Immature natural killer cell (primary cell): ENCODE measurements around the gene SLC29A1. TPM values are rescaled to one million over a fixed set of nuclear protein-coding genes. Genes with fewer than 3 reads are reported as not detected.

Experiments
- DNase-seq, 3 donors: peaks; one replicate each; pipeline ENCODE4 v3.0.0; 2022; ENCODE audit warnings: mixed read lengths in 1 of 3
- H3K27ac Mint-ChIP-seq, 6 donors: one replicate each; pipeline ENCODE4 v1.8.0; 2020; ENCODE audit warnings: mixed read lengths in 6 of 6, mild to moderate bottlenecking in 5 of 6, inconsistent platforms in 4 of 6, moderate library complexity in 3 of 6
- H3K27me3 Mint-ChIP-seq, 3 donors: one replicate each; pipeline ENCODE4 v1.8.0; 2020 to 2021; ENCODE audit warnings: low read depth in 3 of 3, mild to moderate bottlenecking in 3 of 3, mixed read lengths in 3 of 3, moderate library complexity in 3 of 3, inconsistent platforms in 1 of 3
- H3K36me3 Mint-ChIP-seq, 3 donors: one replicate each; pipeline ENCODE4 v1.8.0; 2020; ENCODE audit warnings: mixed read lengths in 3 of 3, inconsistent platforms in 2 of 3, mild to moderate bottlenecking in 2 of 3
- H3K4me1 Mint-ChIP-seq, 2 donors: one replicate each; pipeline ENCODE4 v1.8.0; 2020; ENCODE audit warnings: inconsistent platforms in 2 of 2, mild to moderate bottlenecking in 2 of 2, mixed read lengths in 2 of 2, moderate library complexity in 1 of 2
- H3K4me3 Mint-ChIP-seq, 5 donors: one replicate each; pipeline ENCODE4 v1.8.0; 2020; ENCODE audit warnings: mild to moderate bottlenecking in 5 of 5, mixed read lengths in 5 of 5, inconsistent platforms in 3 of 5, moderate library complexity in 3 of 5
- H3K9me3 Mint-ChIP-seq, 6 donors: one replicate each; pipeline ENCODE4 v1.8.0; 2020; ENCODE audit warnings: mild to moderate bottlenecking in 6 of 6, mixed read lengths in 6 of 6, inconsistent platforms in 4 of 6, moderate library complexity in 3 of 6
- polyA plus RNA-seq, 3 donors: library from polyadenylated mRNA; unstranded; fragments of 300-500 nt; fragmentation: Illumina TruSeq; gene quantifications; one replicate each; pipeline ENCODE4 v1.2.3, GENCODE V29; 2021

The SLC29A1 gene
- polyA plus RNA-seq, 3 donors from 2014 or later: 1.5 to 3.0 (median 1.8) TPM

- DNase-seq: no peak
- Mint-ChIP-seq H3K9me3 (no peaks in the 10 kb centered on the region), H3K4me1 (no peaks in the 10 kb centered on the region), H3K4me3 (no peak overlapping the region), H3K27ac (no peak overlapping the region), H3K36me3 (no peaks in the 10 kb centered on the region), H3K27me3 (peaks cover 0 to 4% (median 2%) of the 10 kb centered on the region in 3 donors)
Observed at GRCh38 chr6:44202332-44202971, 20.9 kb upstream of the SLC29A1 start.

DNA sequence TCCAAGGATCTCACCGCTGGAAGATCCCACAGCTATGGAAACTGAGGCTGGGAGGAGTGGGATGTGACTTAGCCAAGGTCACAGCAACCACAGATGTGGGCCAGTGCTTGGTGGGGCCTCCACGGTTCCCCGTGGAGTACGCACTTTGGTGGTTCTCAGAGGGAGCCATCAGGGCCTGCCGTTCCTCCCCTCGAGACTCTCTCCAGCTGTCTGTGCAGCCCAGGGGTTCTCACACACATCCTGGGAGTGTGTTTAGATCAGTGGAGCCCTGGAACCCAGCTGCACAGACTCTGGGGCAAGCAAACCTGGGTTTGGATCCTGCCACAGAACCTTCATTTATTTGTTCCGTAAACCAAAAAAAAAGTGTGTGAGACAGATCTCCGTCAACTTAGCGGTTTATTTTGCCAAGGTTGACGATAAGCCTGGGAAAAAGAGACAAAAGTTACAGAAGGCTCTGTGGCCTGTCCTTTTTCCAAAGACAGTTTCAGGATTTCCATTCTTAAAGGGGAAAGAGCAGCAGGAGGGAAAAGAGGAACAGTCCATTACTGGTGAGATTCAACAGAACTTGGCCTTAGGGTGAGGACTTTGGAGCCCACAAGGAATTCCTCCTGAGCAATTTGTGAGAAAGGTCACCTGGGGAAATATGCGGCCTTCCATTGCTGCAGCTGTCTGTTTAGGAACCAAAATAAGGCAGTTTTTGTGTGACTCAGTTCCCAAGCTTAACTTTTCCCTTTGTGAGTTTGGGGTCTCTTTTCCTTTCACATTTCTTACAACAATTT, 20.2 kb upstream of the SLC29A1 start:
- no peaks in the 10 kb centered on the region for H3K9me3 Mint-ChIP-seq
- H3K4me3 Mint-ChIP-seq: no peak overlapping the region
- no peak overlapping the region for H3K27ac Mint-ChIP-seq
- no peak for DNase-seq
- H3K27me3 Mint-ChIP-seq: peaks cover 0 to 6% (median 2%) of the 10 kb centered on the region in 3 donors
- H3K36me3 Mint-ChIP-seq: no peaks in the 10 kb centered on the region
- H3K4me1 Mint-ChIP-seq: no peaks in the 10 kb centered on the region

GRCh38 chr6:44203955-44204354, 19.4 kb upstream of the SLC29A1 start:
- Mint-ChIP-seq H3K27me3 (peaks cover 0 to 6% (median 2%) of the 10 kb centered on the region in 3 donors), H3K27ac (no peak overlapping the region), H3K4me1 (no peaks in the 10 kb centered on the region), H3K4me3 (no peak overlapping the region), H3K36me3 (no peaks in the 10 kb centered on the region), H3K9me3 (no peaks in the 10 kb centered on the region)
- no peak for DNase-seq

DNA sequence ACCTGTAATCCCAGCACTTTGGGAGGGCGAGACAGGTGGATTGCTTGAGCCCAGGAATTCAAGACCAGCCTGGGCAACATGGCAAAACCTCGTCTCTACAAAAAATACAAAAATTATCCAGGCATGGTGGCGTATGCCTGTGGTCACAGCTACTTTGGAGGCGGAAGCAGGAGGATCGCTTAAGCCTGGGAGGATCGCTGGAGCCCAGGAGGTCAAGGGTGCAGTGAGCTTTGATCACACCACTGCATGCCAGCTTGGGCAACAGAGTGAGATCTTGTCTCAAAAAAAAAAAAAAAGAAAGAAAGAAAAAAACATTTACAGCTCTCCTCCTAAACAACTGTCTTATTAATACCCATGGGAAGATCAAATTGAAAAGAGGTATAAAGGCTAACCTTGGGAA, 15.4 kb upstream of the SLC29A1 start:
- H3K27ac Mint-ChIP-seq: no peak overlapping the region
- H3K36me3 Mint-ChIP-seq: no peaks in the 10 kb centered on the region
- no peaks in the 10 kb centered on the region for H3K4me1 Mint-ChIP-seq
- H3K27me3 Mint-ChIP-seq: peaks cover 0 to 9% (median 2%) of the 10 kb centered on the region in 3 donors
- H3K4me3 Mint-ChIP-seq: no peak overlapping the region
- no peak for DNase-seq
- no peaks in the 10 kb centered on the region for H3K9me3 Mint-ChIP-seq

GRCh38 chr6:44211284-44211683, 12.1 kb upstream of the SLC29A1 start:
- DNase-seq: no peak
- Mint-ChIP-seq H3K36me3 (peaks cover 0 to 4% (median 0%) of the 10 kb centered on the region in 3 donors), H3K9me3 (no peaks in the 10 kb centered on the region), H3K4me3 (no peak overlapping the region), H3K27ac (no peak overlapping the region), H3K4me1 (no peaks in the 10 kb centered on the region), H3K27me3 (peaks cover 0 to 17% (median 6%) of the 10 kb centered on the region in 3 donors)

GRCh38 chr6:44214307-44214706, 9.1 kb upstream of the SLC29A1 start:
- H3K4me1 Mint-ChIP-seq: peaks cover 0 to 7% of the 10 kb centered on the region in 2 donors
- no peaks in the 10 kb centered on the region for H3K9me3 Mint-ChIP-seq
- no peak for DNase-seq
- H3K27ac Mint-ChIP-seq: no peak overlapping the region
- peaks cover 0 to 4% (median 0%) of the 10 kb centered on the region in 3 donors for H3K36me3 Mint-ChIP-seq
- H3K27me3 Mint-ChIP-seq: peaks cover 1 to 26% (median 11%) of the 10 kb centered on the region in 3 donors
- H3K4me3 Mint-ChIP-seq: no peak overlapping the region

- H3K27ac Mint-ChIP-seq: no peak within 1 kb of the TSS
Observed at GRCh38 chr6:44216677-44217331, 6.6 kb upstream of the SLC29A1 start, which contains the start of gene MYMX. Gene MYMX, plus strand, starts transcription at chr6:44216926. Its CDS starts 546 bp downstream, at chr6:44217472.

GRCh38 chr6:44217332-44218143, 5.9 kb upstream of the SLC29A1 start:
- Mint-ChIP-seq H3K27me3 (peaks cover 3 to 19% (median 11%) of the 10 kb centered on the region in 3 donors), H3K36me3 (peaks cover 0 to 4% (median 0%) of the 10 kb centered on the region in 3 donors), H3K27ac (no peak overlapping the region), H3K4me1 (peaks cover 1 to 17% of the 10 kb centered on the region in 2 donors), H3K4me3 (no peak overlapping the region), H3K9me3 (no peaks in the 10 kb centered on the region)
- no peak for DNase-seq

More at GRCh38 chr6:44216677-44217331, 6.6 kb upstream of the SLC29A1 start, which contains the start of gene MYMX:
- Mint-ChIP-seq H3K9me3 (no peaks in the 10 kb centered on the region), H3K4me1 (peaks cover 0 to 14% of the 10 kb centered on the region in 2 donors), H3K36me3 (peaks cover 0 to 4% (median 0%) of the 10 kb centered on the region in 3 donors), H3K27me3 (peaks cover 3 to 20% (median 11%) of the 10 kb centered on the region in 3 donors), H3K4me3 (no peak within 1 kb of the TSS)
- DNase-seq: no peak

- H3K36me3 Mint-ChIP-seq: peaks cover 0 to under 1% (median 0%) of the 10 kb centered on the region in 3 donors
- peak; percentile 30 to 44 (median 43) for DNase-seq
- peak overlapping the region in 4 of 5 donors; percentile 42 to 61 (median 54) for H3K4me3 Mint-ChIP-seq
- peaks cover 4 to 21% (median 11%) of the 10 kb centered on the region in 3 donors for H3K27me3 Mint-ChIP-seq
- H3K9me3 Mint-ChIP-seq: no peaks in the 10 kb centered on the region
- H3K27ac Mint-ChIP-seq: no peak overlapping the region
- peaks cover 12 to 28% of the 10 kb centered on the region in 2 donors for H3K4me1 Mint-ChIP-seq
Observed at GRCh38 chr6:44219053-44219814, 4.2 kb upstream of the SLC29A1 start.

DNA sequence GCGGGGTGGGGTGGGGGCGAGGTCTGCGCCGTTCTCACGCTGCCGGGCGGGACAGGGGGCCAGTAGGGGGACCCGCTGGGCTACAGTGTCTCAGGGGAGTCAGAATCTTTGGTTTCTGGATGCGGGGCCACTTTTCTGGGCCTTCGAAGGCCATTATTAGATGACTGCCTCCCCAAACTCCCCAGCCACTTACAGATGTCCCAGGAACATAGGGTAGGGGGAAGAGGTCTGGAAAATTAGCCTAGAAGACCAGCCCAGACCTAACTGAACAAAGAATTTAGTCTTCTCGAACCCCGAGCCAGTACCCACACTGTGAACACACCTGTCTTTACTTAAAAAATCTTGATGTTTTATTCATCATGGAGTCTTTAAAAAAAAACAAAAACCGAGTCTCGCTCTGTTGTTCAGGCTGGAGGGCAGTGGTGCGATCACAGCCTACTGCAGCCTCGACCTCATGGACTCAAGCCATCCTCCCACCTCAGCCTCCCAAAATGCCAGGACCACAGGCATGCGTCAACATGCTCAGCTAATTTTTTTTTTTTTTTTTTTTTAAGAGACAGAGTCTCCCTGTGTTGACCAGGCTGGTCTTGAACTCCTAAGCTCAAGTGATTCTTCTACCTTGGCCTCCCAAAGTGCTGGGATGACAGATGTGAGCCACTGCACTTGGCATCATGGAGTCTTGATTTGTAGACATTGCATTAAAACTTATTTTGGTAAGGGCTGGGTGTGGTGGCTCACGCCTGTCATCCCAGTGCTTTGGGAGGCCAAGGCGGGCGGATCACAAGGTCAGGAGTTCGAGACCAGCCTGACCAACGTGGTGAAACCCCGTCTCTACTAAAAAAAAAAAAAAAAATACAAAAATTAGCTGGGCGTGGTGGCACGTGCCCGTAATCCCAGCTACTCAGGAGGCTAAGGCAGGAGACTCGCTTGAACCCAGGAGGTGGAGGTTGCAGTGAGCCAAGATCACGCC, 3.3 kb upstream of the SLC29A1 start:
- Mint-ChIP-seq H3K4me1 (peaks cover 17 to 32% of the 10 kb centered on the region in 2 donors), H3K27me3 (peaks cover 9 to 20% (median 11%) of the 10 kb centered on the region in 3 donors), H3K36me3 (no peaks in the 10 kb centered on the region), H3K27ac (no peak overlapping the region), H3K4me3 (peak overlapping the region in 3 of 5 donors; percentile 30 to 42 (median 40)), H3K9me3 (no peaks in the 10 kb centered on the region)
- DNase-seq: no peak

DNA sequence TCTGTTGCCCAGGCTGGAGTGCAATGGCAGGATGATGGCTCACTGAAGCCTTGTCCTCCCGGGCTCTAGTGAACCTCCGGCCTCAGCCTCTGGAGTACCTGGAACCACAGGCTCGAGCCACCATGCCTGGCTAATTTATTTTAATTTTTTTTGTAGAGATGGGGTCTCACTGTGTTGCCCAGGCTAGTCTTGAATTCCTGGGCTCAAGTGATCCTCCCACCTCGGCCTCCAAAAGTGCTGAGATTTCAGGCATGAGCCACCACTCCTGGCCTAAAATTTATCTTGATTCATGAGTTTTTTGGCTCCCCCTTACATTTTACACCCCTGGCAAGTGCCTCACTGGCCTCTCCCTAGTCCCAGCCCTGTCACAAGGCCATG, 2.5 kb upstream of the SLC29A1 start:
- H3K36me3 Mint-ChIP-seq: no peaks in the 10 kb centered on the region
- H3K9me3 Mint-ChIP-seq: no peaks in the 10 kb centered on the region
- peaks cover 9 to 19% (median 11%) of the 10 kb centered on the region in 3 donors for H3K27me3 Mint-ChIP-seq
- peak overlapping the region in 1 of 6 donors; percentile 59 for H3K27ac Mint-ChIP-seq
- peak overlapping the region in 1 of 5 donors; percentile 10 for H3K4me3 Mint-ChIP-seq
- no peak for DNase-seq
- H3K4me1 Mint-ChIP-seq: peaks cover 17 to 32% of the 10 kb centered on the region in 2 donors
